Keratinocyte (primary cell): ENCODE measurements around the gene ABCA8.

ENCODE experiments used
- CTCF ChIP-seq, 3 experiments: IDR thresholded peaks in 1 of 3; conservative IDR thresholded peaks in 1 of 3; optimal IDR thresholded peaks in 1 of 3; 2 replicates in 2 of 3; 3 replicates in 1 of 3; pipeline versions ENCODE3 to v1.5.1; 2011; ENCODE audit warnings: low read length in 3 of 3, mild to moderate bottlenecking in 3 of 3, moderate library complexity in 2 of 3, control low read depth in 1 of 3, inconsistent platforms in 1 of 3; ENCODE audit not compliant: insufficient read depth in 2 of 3; ENCODE audit errors: extremely low read depth in 1 of 3
- EZH2 ChIP-seq: IDR thresholded peaks from one replicate; pipeline ENCODE4 v1.6.1; 2012; ENCODE audit warnings: inconsistent platforms, mild to moderate bottlenecking, low read length, moderate library complexity

- TF ChIP-seq CTCF (optimal IDR thresholded peaks at IDR 0.05 in 1 of 3, IDR thresholded peaks at IDR 0.05 in 1 of 3, conservative IDR thresholded peaks at IDR 0.05 in 1 of 3; ENCODE audit: extremely low read depth in 1 of 3, insufficient read depth in 2 of 3, low read length in 3 of 3): no peak
- TF ChIP-seq EZH2: no peak
Measured at GRCh38 chr17:68831170-68831569, 124.0 kb downstream of the ABCA8 start.
